SK-N-SH treated with all-trans-retinoic acid at 6 μM for 48 hours (cell line): ENCODE data around the gene LCAT.

ENCODE experiments used
- ATAC-seq: fragments of 200-7000 bp; cut with Tn5 transposase; 3 replicates; pipeline ENCODE4 v1.9.1; 2020; ENCODE audit warnings: mild to moderate bottlenecking, moderate library complexity
- ARNTL ChIP-seq: fragments of 450-650 bp; formaldehyde crosslinking; IDR thresholded peaks from 2 replicates; pipeline ENCODE4 v1.5.0; 2020; ENCODE audit warnings: low read depth, mild to moderate bottlenecking, moderate library complexity, borderline replicate concordance
- ESRRG ChIP-seq: fragments of 250-450 bp; sonication (Bioruptor Pico); IDR thresholded peaks from 2 replicates; pipeline ENCODE4 v1.6.1; 2021; ENCODE audit warnings: mild to moderate bottlenecking
- GLIS3 ChIP-seq: fragments of 250-450 bp; sonication (Bioruptor Pico); IDR thresholded peaks from 2 replicates; pipeline ENCODE4 v1.5.0; 2020; ENCODE audit warnings: mild to moderate bottlenecking, moderate library complexity
- ISL1 ChIP-seq: fragments of 250-450 bp; sonication (Bioruptor Pico); IDR thresholded peaks from 2 replicates; pipeline ENCODE4 v2.1.2; 2022; ENCODE audit warnings: mild to moderate bottlenecking, moderate library complexity
- OSR1 ChIP-seq: fragments of 250-450 bp; sonication (Bioruptor Pico); IDR thresholded peaks from 2 replicates; pipeline ENCODE4 v1.8.0; 2022; ENCODE audit warnings: moderate library complexity, mild to moderate bottlenecking, inconsistent platforms
- POU6F1 ChIP-seq: fragments of 250-450 bp; sonication (Bioruptor Pico); IDR thresholded peaks from 2 replicates; pipeline ENCODE4 v1.8.0; 2021; ENCODE audit warnings: low read depth, mild to moderate bottlenecking, moderate library complexity, borderline replicate concordance
- PPARA ChIP-seq: fragments of 250-450 bp; sonication (Bioruptor Pico); IDR thresholded peaks from 2 replicates; pipeline ENCODE4 v1.5.0; 2020; ENCODE audit warnings: mild to moderate bottlenecking, borderline replicate concordance
- RARB ChIP-seq: fragments of 250-450 bp; sonication (Bioruptor Pico); IDR thresholded peaks from 2 replicates; pipeline ENCODE4 v1.8.0; 2021; ENCODE audit warnings: mild to moderate bottlenecking, moderate library complexity
- TOX ChIP-seq: fragments of 250-450 bp; sonication (Bioruptor Pico); IDR thresholded peaks from 2 replicates; pipeline ENCODE4 v1.8.0; 2021; ENCODE audit warnings: mild to moderate bottlenecking, moderate library complexity, borderline replicate concordance
- ZFP3 ChIP-seq: fragments of 250-450 bp; sonication (Bioruptor Pico); IDR thresholded peaks from 2 replicates; pipeline ENCODE4 v1.5.0; 2020; ENCODE audit warnings: mild to moderate bottlenecking, moderate library complexity
- ZFP30 ChIP-seq: fragments of 450-650 bp; formaldehyde crosslinking; IDR thresholded peaks from 2 replicates; pipeline ENCODE4 v1.5.0; 2022; ENCODE audit warnings: mild to moderate bottlenecking, moderate library complexity
- ZNF565 ChIP-seq: fragments of 450-650 bp; formaldehyde crosslinking; conservative IDR thresholded peaks from 2 replicates; pipeline ENCODE4 v1.5.0; 2020; ENCODE audit warnings: low read depth, mild to moderate bottlenecking, moderate library complexity
- ZNF70 ChIP-seq: fragments of 450-650 bp; formaldehyde crosslinking; IDR thresholded peaks from 2 replicates; pipeline ENCODE4 v1.5.0; 2020; ENCODE audit warnings: mild to moderate bottlenecking, moderate library complexity
- ZNF8 ChIP-seq: fragments of 450-650 bp; formaldehyde crosslinking; IDR thresholded peaks from 2 replicates; pipeline ENCODE4 v1.5.0; 2020; ENCODE audit warnings: mild to moderate bottlenecking, moderate library complexity
- TF ChIP-seq, protein P1 (sequence below): fragments of 250-450 bp; sonication (Bioruptor Pico); IDR thresholded peaks from 2 replicates; pipeline ENCODE4 v1.5.0; 2020; ENCODE audit warnings: mild to moderate bottlenecking, moderate library complexity
- TF ChIP-seq, protein P2 (sequence below): fragments of 250-450 bp; sonication (Bioruptor Pico); IDR thresholded peaks from 2 replicates; pipeline ENCODE4 v1.5.1; 2020; ENCODE audit warnings: low read depth, mild to moderate bottlenecking, moderate library complexity
- TF ChIP-seq, protein P3 (sequence below): fragments of 250-450 bp; sonication (Bioruptor Pico); IDR thresholded peaks from 2 replicates; pipeline ENCODE4 v1.8.0; 2020; ENCODE audit warnings: mild to moderate bottlenecking, moderate library complexity, borderline replicate concordance

The LCAT gene

DNA sequence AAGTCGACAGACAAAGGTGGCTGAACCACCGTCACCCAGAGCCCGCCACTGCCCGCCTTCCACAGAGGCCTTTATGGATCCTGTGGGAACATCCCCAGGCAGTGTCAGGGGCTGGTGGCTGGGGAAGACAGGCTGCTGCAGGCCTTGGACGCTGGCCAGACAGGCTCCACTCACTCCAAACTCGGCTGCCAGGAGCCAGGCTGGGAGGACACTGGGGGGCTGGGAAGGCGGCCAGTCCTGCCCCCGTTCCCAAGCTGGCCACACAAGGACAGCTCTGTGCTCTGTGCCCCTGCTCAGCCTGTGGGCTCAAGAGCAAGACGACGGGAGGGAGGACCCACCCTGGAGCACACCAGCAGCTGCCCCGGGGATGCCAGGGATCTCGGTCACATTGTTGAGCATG is 7.6 kb upstream of the LCAT start (continued):
- TF ChIP-seq, protein P1, sequence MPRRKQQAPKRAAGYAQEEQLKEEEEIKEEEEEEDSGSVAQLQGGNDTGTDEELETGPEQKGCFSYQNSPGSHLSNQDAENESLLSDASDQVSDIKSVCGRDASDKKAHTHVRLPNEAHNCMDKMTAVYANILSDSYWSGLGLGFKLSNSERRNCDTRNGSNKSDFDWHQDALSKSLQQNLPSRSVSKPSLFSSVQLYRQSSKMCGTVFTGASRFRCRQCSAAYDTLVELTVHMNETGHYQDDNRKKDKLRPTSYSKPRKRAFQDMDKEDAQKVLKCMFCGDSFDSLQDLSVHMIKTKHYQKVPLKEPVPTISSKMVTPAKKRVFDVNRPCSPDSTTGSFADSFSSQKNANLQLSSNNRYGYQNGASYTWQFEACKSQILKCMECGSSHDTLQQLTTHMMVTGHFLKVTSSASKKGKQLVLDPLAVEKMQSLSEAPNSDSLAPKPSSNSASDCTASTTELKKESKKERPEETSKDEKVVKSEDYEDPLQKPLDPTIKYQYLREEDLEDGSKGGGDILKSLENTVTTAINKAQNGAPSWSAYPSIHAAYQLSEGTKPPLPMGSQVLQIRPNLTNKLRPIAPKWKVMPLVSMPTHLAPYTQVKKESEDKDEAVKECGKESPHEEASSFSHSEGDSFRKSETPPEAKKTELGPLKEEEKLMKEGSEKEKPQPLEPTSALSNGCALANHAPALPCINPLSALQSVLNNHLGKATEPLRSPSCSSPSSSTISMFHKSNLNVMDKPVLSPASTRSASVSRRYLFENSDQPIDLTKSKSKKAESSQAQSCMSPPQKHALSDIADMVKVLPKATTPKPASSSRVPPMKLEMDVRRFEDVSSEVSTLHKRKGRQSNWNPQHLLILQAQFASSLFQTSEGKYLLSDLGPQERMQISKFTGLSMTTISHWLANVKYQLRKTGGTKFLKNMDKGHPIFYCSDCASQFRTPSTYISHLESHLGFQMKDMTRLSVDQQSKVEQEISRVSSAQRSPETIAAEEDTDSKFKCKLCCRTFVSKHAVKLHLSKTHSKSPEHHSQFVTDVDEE (CRISPR knock-in tag), result no peak
- TF ChIP-seq RARB (CRISPR knock-in tag), result no peak
- no peak for TF ChIP-seq TOX (CRISPR knock-in tag)
- no peak for TF ChIP-seq ZNF565 (CRISPR knock-in tag)

DNA sequence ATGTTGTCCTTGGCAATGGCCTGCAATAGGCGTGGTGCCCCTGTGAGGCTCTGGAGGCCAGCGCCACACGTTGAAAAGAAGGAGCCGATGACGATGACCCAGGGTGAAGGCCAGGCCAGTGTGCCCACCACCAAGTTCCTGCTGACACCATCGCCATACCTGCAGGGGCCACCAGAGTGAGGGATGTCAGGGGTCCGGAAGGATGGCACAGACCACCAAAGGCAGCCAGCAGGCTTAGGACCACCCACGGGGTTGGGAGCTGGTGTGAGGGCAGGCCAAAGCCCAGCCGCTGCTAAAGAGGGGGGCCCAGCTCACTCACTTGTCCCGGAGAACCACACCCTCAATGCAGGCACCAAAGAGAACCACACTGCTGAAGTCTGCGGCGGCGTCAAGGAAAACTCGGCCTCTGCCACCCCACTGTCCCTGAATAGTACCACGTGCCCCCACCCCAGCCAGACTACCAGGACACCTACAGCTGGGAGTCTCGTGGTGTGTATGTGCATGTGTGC is 6.5 kb upstream of the LCAT start:
- ATAC-seq, result no peak
- TF ChIP-seq, protein P2, sequence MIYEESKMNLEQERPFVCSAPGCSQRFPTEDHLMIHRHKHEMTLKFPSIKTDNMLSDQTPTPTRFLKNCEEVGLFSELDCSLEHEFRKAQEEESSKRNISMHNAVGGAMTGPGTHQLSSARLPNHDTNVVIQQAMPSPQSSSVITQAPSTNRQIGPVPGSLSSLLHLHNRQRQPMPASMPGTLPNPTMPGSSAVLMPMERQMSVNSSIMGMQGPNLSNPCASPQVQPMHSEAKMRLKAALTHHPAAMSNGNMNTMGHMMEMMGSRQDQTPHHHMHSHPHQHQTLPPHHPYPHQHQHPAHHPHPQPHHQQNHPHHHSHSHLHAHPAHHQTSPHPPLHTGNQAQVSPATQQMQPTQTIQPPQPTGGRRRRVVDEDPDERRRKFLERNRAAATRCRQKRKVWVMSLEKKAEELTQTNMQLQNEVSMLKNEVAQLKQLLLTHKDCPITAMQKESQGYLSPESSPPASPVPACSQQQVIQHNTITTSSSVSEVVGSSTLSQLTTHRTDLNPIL (CRISPR knock-in tag), result no peak
- no peak for TF ChIP-seq ARNTL
- no peak for TF ChIP-seq ZFP30 (CRISPR knock-in tag)
- TF ChIP-seq POU6F1, result no peak
- no peak for TF ChIP-seq ISL1 (CRISPR knock-in tag)
- TF ChIP-seq RARB (CRISPR knock-in tag), result no peak
- TF ChIP-seq, protein P1 (CRISPR knock-in tag), result no peak
- TF ChIP-seq ZFP3 (CRISPR knock-in tag), result no peak
- no peak for TF ChIP-seq TOX (CRISPR knock-in tag)
- no peak for TF ChIP-seq ZNF8 (CRISPR knock-in tag)
- TF ChIP-seq PPARA (CRISPR knock-in tag), result no peak
- TF ChIP-seq, protein P3, sequence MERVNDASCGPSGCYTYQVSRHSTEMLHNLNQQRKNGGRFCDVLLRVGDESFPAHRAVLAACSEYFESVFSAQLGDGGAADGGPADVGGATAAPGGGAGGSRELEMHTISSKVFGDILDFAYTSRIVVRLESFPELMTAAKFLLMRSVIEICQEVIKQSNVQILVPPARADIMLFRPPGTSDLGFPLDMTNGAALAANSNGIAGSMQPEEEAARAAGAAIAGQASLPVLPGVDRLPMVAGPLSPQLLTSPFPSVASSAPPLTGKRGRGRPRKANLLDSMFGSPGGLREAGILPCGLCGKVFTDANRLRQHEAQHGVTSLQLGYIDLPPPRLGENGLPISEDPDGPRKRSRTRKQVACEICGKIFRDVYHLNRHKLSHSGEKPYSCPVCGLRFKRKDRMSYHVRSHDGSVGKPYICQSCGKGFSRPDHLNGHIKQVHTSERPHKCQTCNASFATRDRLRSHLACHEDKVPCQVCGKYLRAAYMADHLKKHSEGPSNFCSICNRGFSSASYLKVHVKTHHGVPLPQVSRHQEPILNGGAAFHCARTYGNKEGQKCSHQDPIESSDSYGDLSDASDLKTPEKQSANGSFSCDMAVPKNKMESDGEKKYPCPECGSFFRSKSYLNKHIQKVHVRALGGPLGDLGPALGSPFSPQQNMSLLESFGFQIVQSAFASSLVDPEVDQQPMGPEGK (CRISPR knock-in tag), result no peak
- TF ChIP-seq GLIS3 (CRISPR knock-in tag), result no peak
- TF ChIP-seq ZNF70 (CRISPR knock-in tag), result no peak
- TF ChIP-seq ESRRG, result no peak

GRCh38 chr16:67949645-67950044 is 5.7 kb upstream of the LCAT start:
- TF ChIP-seq PPARA (CRISPR knock-in tag), result no peak
- TF ChIP-seq, protein P3 (CRISPR knock-in tag), result no peak
- no peak for TF ChIP-seq OSR1 (CRISPR knock-in tag)
- TF ChIP-seq ZNF70 (CRISPR knock-in tag), result no peak
- TF ChIP-seq ISL1 (CRISPR knock-in tag), result no peak
- no peak for ATAC-seq
